ENCODE results near the gene RPGRIP1. TPM values are rescaled to one million over a fixed set of nuclear protein-coding genes. Genes with fewer than 3 reads are reported as not detected.

The RPGRIP1 gene
- total and polyA plus RNA-seq, 9 of the 15 experiments (the other 6 are each of a cell fraction or from before 2014, with no cell fraction given), result 0.47 to 0.95 (median 0.65) TPM; not detected in 1

- TF ChIP-seq, protein P1, sequence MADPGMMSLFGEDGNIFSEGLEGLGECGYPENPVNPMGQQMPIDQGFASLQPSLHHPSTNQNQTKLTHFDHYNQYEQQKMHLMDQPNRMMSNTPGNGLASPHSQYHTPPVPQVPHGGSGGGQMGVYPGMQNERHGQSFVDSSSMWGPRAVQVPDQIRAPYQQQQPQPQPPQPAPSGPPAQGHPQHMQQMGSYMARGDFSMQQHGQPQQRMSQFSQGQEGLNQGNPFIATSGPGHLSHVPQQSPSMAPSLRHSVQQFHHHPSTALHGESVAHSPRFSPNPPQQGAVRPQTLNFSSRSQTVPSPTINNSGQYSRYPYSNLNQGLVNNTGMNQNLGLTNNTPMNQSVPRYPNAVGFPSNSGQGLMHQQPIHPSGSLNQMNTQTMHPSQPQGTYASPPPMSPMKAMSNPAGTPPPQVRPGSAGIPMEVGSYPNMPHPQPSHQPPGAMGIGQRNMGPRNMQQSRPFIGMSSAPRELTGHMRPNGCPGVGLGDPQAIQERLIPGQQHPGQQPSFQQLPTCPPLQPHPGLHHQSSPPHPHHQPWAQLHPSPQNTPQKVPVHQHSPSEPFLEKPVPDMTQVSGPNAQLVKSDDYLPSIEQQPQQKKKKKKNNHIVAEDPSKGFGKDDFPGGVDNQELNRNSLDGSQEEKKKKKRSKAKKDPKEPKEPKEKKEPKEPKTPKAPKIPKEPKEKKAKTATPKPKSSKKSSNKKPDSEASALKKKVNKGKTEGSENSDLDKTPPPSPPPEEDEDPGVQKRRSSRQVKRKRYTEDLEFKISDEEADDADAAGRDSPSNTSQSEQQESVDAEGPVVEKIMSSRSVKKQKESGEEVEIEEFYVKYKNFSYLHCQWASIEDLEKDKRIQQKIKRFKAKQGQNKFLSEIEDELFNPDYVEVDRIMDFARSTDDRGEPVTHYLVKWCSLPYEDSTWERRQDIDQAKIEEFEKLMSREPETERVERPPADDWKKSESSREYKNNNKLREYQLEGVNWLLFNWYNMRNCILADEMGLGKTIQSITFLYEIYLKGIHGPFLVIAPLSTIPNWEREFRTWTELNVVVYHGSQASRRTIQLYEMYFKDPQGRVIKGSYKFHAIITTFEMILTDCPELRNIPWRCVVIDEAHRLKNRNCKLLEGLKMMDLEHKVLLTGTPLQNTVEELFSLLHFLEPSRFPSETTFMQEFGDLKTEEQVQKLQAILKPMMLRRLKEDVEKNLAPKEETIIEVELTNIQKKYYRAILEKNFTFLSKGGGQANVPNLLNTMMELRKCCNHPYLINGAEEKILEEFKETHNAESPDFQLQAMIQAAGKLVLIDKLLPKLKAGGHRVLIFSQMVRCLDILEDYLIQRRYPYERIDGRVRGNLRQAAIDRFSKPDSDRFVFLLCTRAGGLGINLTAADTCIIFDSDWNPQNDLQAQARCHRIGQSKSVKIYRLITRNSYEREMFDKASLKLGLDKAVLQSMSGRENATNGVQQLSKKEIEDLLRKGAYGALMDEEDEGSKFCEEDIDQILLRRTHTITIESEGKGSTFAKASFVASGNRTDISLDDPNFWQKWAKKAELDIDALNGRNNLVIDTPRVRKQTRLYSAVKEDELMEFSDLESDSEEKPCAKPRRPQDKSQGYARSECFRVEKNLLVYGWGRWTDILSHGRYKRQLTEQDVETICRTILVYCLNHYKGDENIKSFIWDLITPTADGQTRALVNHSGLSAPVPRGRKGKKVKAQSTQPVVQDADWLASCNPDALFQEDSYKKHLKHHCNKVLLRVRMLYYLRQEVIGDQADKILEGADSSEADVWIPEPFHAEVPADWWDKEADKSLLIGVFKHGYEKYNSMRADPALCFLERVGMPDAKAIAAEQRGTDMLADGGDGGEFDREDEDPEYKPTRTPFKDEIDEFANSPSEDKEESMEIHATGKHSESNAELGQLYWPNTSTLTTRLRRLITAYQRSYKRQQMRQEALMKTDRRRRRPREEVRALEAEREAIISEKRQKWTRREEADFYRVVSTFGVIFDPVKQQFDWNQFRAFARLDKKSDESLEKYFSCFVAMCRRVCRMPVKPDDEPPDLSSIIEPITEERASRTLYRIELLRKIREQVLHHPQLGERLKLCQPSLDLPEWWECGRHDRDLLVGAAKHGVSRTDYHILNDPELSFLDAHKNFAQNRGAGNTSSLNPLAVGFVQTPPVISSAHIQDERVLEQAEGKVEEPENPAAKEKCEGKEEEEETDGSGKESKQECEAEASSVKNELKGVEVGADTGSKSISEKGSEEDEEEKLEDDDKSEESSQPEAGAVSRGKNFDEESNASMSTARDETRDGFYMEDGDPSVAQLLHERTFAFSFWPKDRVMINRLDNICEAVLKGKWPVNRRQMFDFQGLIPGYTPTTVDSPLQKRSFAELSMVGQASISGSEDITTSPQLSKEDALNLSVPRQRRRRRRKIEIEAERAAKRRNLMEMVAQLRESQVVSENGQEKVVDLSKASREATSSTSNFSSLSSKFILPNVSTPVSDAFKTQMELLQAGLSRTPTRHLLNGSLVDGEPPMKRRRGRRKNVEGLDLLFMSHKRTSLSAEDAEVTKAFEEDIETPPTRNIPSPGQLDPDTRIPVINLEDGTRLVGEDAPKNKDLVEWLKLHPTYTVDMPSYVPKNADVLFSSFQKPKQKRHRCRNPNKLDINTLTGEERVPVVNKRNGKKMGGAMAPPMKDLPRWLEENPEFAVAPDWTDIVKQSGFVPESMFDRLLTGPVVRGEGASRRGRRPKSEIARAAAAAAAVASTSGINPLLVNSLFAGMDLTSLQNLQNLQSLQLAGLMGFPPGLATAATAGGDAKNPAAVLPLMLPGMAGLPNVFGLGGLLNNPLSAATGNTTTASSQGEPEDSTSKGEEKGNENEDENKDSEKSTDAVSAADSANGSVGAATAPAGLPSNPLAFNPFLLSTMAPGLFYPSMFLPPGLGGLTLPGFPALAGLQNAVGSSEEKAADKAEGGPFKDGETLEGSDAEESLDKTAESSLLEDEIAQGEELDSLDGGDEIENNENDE (IDR thresholded peaks at IDR 0.05; ENCODE audit: low read depth, low read length), result no peak
- TF ChIP-seq FOXM1 (IDR thresholded peaks at IDR 0.05; ENCODE audit: low read depth) (no peak), FOXM1 (CRISPR knock-in tag; IDR thresholded peaks at IDR 0.05; ENCODE audit: low read depth) (no peak), ZNF586 (CRISPR knock-in tag; conservative IDR thresholded peaks at IDR 0.05) (no peak), LCOR (CRISPR knock-in tag; IDR thresholded peaks at IDR 0.05) (no peak), ZNF449 (CRISPR knock-in tag; IDR thresholded peaks at IDR 0.05) (no peak), TGIF2 (CRISPR knock-in tag; IDR thresholded peaks at IDR 0.05) (no peak), BRCA1 (IDR thresholded peaks at IDR 0.05) (no peak), BRCA1 (CRISPR knock-in tag; IDR thresholded peaks at IDR 0.05) (no peak), TAF9B (IDR thresholded peaks at IDR 0.05; ENCODE audit: partially characterized antibody) (no peak)
- TF ChIP-seq, protein P2, sequence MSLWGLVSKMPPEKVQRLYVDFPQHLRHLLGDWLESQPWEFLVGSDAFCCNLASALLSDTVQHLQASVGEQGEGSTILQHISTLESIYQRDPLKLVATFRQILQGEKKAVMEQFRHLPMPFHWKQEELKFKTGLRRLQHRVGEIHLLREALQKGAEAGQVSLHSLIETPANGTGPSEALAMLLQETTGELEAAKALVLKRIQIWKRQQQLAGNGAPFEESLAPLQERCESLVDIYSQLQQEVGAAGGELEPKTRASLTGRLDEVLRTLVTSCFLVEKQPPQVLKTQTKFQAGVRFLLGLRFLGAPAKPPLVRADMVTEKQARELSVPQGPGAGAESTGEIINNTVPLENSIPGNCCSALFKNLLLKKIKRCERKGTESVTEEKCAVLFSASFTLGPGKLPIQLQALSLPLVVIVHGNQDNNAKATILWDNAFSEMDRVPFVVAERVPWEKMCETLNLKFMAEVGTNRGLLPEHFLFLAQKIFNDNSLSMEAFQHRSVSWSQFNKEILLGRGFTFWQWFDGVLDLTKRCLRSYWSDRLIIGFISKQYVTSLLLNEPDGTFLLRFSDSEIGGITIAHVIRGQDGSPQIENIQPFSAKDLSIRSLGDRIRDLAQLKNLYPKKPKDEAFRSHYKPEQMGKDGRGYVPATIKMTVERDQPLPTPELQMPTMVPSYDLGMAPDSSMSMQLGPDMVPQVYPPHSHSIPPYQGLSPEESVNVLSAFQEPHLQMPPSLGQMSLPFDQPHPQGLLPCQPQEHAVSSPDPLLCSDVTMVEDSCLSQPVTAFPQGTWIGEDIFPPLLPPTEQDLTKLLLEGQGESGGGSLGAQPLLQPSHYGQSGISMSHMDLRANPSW (CRISPR knock-in tag; IDR thresholded peaks at IDR 0.05), result no peak
Observed at GRCh38 chr14:21302013-21302835, 22.3 kb downstream of the RPGRIP1 start (continued).
